Stimulated activated memory B cell treated with anti-CD40 and anti-IgM and Interleukin-4, amounts not matched to agents 10 μg/mL and 1 μg/mL and 100 μg/mL, for 72 hours (primary cell): ENCODE measurements around the gene KATNAL1.
A peak's percentile ranks its signal among the peaks of the same experiment; 100 is the strongest.

Experiments
- ATAC-seq: fragments of 150-1000 bp; cut with Tn5 transposase; 2 replicates; pipeline ENCODE4 v1.10.0; 2021
- H3K27ac Mint-ChIP-seq: one replicate; pipeline ENCODE4 v1.8.0; 2022; ENCODE audit warnings: mild to moderate bottlenecking, mixed read lengths
- H3K27me3 Mint-ChIP-seq: one replicate; pipeline ENCODE4 v1.8.0; 2022; ENCODE audit warnings: mixed read lengths
- H3K36me3 Mint-ChIP-seq: one replicate; pipeline ENCODE4 v1.8.0; 2022; ENCODE audit warnings: mixed read lengths
- H3K4me1 Mint-ChIP-seq: one replicate; pipeline ENCODE4 v1.8.0; 2022; ENCODE audit warnings: mixed read lengths
- H3K4me3 Mint-ChIP-seq: one replicate; pipeline ENCODE4 v1.8.0; 2022; ENCODE audit warnings: mild to moderate bottlenecking, moderate library complexity, mixed read lengths
- H3K9me3 Mint-ChIP-seq: one replicate; pipeline ENCODE4 v1.8.0; 2022; ENCODE audit warnings: mixed read lengths

The KATNAL1 gene

DNA sequence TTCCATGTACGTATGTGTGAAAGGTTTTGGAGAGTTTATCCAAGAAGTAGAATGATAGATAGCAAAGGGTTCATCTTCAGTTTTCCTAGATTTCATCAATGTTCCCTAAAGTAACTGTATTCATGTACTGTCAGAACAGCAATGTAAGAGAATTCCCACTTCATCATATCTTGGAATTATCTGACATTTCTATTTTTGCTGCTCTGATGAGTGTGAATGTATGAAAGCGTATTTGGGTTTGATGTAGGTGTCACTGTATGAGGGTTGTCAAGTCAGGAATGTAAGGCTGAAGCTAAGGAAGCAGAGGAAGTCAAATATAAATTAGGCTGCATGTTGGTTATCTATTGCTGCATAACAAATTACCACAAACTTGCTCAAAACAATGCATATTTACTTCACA is 7.2 kb upstream of the KATNAL1 start:
- Mint-ChIP-seq H3K4me1 (peaks cover 16% of the 10 kb centered on the region), H3K27ac (no peak overlapping the region), H3K36me3 (no peaks in the 10 kb centered on the region), H3K9me3 (no peaks in the 10 kb centered on the region), H3K27me3 (no peaks in the 10 kb centered on the region), H3K4me3 (no peak overlapping the region)
- ATAC-seq, result no peak

DNA sequence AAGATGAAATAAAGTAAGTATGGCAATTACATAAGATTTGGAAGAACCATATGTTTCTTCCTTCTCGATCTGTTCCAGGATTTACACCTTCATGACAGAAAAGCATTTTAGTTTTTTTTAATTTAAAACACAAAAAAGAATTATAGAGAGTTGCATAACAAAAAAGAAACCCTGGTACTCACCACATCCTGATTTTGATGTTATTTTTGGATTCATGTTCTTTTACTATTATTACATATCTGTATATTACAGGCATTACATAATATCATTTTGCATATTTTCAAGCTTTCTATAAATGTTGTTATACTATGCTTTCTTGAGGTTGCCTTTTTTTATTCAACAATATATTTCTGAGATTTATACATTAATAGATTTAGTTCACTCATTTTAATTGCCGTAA is 6.7 kb upstream of the KATNAL1 start:
- Mint-ChIP-seq H3K27ac (no peak overlapping the region), H3K4me1 (peaks cover 21% of the 10 kb centered on the region), H3K36me3 (no peaks in the 10 kb centered on the region), H3K9me3 (no peaks in the 10 kb centered on the region), H3K27me3 (no peaks in the 10 kb centered on the region), H3K4me3 (no peak overlapping the region)
- no peak for ATAC-seq

- no peaks in the 10 kb centered on the region for H3K9me3 Mint-ChIP-seq
- H3K4me3 Mint-ChIP-seq, result no peak overlapping the region
- H3K27ac Mint-ChIP-seq, result no peak overlapping the region
- H3K36me3 Mint-ChIP-seq, result no peaks in the 10 kb centered on the region
- peaks cover 28% of the 10 kb centered on the region for H3K4me1 Mint-ChIP-seq
- ATAC-seq, result peak; percentile 77
- H3K27me3 Mint-ChIP-seq, result no peaks in the 10 kb centered on the region
Observed at GRCh38 chr13:30313311-30313710, 6.0 kb upstream of the KATNAL1 start.

DNA sequence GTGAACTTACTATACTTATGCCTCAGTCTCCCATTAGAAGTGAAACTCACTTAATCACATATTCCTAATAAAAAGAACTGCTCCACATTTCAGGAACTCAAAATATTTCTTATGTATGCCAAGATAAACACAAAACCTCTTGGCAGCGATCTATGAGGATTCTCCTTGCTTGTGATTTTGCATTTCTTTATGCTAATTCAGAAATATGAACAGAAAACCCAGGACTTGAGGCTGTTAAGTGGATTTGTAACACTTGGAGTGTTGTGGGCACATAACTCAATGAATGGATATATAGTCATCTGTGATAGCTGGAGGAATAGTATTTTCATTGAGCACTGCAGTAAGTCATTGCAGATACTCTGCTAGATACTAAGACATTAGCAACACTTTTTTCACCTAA is 5.6 kb upstream of the KATNAL1 start:
- ATAC-seq, result no peak
- no peaks in the 10 kb centered on the region for H3K9me3 Mint-ChIP-seq
- no peak overlapping the region for H3K27ac Mint-ChIP-seq
- no peaks in the 10 kb centered on the region for H3K27me3 Mint-ChIP-seq
- peaks cover 30% of the 10 kb centered on the region for H3K4me1 Mint-ChIP-seq
- no peak overlapping the region for H3K4me3 Mint-ChIP-seq
- no peaks in the 10 kb centered on the region for H3K36me3 Mint-ChIP-seq

DNA sequence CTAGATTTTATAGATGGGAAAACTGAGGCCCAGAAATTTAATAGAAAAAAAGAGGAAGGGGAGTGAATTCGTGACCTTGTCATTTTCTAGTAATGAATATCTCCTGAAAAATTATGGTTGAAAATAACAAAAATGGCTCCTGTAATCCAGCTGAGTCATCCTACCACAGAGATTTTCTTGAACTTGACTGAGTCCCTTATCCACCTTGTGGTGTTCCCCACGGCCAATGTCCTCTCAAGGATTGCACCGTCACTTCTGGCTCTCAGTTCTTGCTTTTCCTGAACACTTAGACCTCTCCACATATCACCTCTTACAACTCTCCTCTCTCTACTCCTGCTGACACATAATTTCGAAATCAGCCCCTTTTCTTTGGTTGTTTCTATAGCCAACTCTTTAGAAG is 1.2 kb upstream of the KATNAL1 start:
- Mint-ChIP-seq H3K27ac (peak overlapping the region; percentile 40), H3K4me3 (peak overlapping the region; percentile 18), H3K9me3 (no peaks in the 10 kb centered on the region), H3K4me1 (peaks cover 41% of the 10 kb centered on the region), H3K36me3 (no peaks in the 10 kb centered on the region), H3K27me3 (no peaks in the 10 kb centered on the region)
- ATAC-seq, result no peak

DNA sequence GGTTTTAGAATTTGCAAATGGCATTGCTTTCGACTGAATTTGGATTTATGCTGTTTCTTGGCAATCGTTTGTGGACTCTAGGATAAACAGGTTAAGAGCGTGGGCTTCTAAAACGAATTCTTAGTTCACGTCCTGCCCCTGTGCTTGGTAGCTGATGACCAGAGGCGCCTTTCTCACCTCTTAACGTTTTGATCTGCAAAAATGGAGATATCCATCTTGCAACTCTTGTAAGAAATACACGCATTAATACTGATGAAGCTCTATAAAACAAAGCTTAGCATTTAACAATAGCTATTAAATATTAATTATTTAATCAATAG is 580 bp upstream of the KATNAL1 start:
- Mint-ChIP-seq H3K36me3 (no peaks in the 10 kb centered on the region), H3K4me1 (peaks cover 47% of the 10 kb centered on the region), H3K27ac (peak overlapping the region; percentile 91), H3K4me3 (peak overlapping the region; percentile 86), H3K9me3 (no peaks in the 10 kb centered on the region), H3K27me3 (no peaks in the 10 kb centered on the region)
- ATAC-seq, result no peak

GRCh38 chr13:30306762-30307193 is 573 bp downstream of the KATNAL1 start:
- ATAC-seq, result peak; percentile 95
- Mint-ChIP-seq H3K4me1 (peaks cover 58% of the 10 kb centered on the region), H3K36me3 (no peaks in the 10 kb centered on the region)

DNA sequence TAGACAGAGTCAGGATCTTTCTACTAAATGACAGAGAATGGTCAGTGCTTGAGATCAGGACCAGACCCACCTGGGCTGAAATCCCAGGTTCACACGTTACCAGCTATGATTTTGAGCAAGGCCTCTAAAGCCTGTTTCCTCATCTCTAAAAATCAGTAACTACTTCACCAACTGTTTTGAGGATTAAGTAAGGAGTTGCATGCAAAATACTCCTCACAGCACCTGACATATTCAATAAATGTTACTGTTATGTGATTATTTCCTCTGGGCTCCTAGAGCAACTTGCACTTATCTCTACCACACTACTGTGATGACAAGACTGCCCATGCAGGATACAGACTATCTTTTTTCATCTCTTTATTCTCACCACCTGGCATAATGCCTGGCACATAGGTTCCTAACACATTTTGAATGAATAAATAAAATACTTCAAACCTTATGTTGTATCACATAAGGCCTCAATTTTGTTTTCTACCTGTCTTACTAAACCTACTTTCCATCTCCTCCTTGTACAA is 1.8 kb downstream of the KATNAL1 start:
- ATAC-seq, result no peak
- peak overlapping the region; percentile 27 for H3K4me3 Mint-ChIP-seq
- no peaks in the 10 kb centered on the region for H3K9me3 Mint-ChIP-seq
- peak overlapping the region; percentile 6 for H3K27ac Mint-ChIP-seq
- H3K36me3 Mint-ChIP-seq, result no peaks in the 10 kb centered on the region
- peaks cover 59% of the 10 kb centered on the region for H3K4me1 Mint-ChIP-seq
- no peaks in the 10 kb centered on the region for H3K27me3 Mint-ChIP-seq

More at GRCh38 chr13:30306762-30307193, 573 bp downstream of the KATNAL1 start:
- Mint-ChIP-seq H3K9me3 (no peaks in the 10 kb centered on the region), H3K4me3 (peak overlapping the region; percentile 86), H3K27ac (peak overlapping the region; percentile 91), H3K27me3 (no peaks in the 10 kb centered on the region)

- H3K4me1 Mint-ChIP-seq, result peaks cover 50% of the 10 kb centered on the region
- peaks cover 6% of the 10 kb centered on the region for H3K36me3 Mint-ChIP-seq
- no peaks in the 10 kb centered on the region for H3K27me3 Mint-ChIP-seq
- ATAC-seq, result no peak
- peak overlapping the region; percentile 6 for H3K27ac Mint-ChIP-seq
- H3K9me3 Mint-ChIP-seq, result peaks cover 3% of the 10 kb centered on the region
- H3K4me3 Mint-ChIP-seq, result no peak overlapping the region
Observed at GRCh38 chr13:30303269-30303668, 4.1 kb downstream of the KATNAL1 start.

GRCh38 chr13:30301827-30302226 is 5.5 kb downstream of the KATNAL1 start:
- H3K27me3 Mint-ChIP-seq, result no peaks in the 10 kb centered on the region
- ATAC-seq, result no peak
- H3K36me3 Mint-ChIP-seq, result peaks cover 7% of the 10 kb centered on the region
- H3K9me3 Mint-ChIP-seq, result peaks cover 3% of the 10 kb centered on the region
- peaks cover 49% of the 10 kb centered on the region for H3K4me1 Mint-ChIP-seq
- no peak overlapping the region for H3K4me3 Mint-ChIP-seq
- H3K27ac Mint-ChIP-seq, result no peak overlapping the region

DNA sequence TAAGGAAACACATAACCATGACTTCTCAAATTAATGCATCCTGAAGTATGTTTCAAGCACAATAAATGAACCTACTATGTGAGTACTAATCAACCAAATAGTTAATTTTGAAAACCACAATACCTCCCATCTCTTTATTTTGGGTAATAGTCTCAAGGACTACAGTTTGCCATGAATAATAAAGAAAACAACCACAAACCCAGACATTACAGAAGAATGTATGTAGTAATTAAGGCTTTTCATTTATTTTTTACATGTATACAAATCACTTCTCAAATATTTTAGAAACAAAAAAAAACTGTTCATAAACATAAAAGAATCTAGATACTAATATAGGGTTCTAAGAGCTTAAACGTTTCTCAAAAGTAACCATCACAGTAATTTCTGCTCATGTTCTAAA is 6.8 kb downstream of the KATNAL1 start:
- Mint-ChIP-seq H3K27me3 (no peaks in the 10 kb centered on the region), H3K4me3 (no peak overlapping the region), H3K4me1 (peaks cover 46% of the 10 kb centered on the region), H3K36me3 (peaks cover 7% of the 10 kb centered on the region), H3K9me3 (peaks cover 3% of the 10 kb centered on the region), H3K27ac (no peak overlapping the region)
- no peak for ATAC-seq

GRCh38 chr13:30299786-30300185 is 7.6 kb downstream of the KATNAL1 start:
- Mint-ChIP-seq H3K4me1 (peaks cover 38% of the 10 kb centered on the region), H3K9me3 (peaks cover 3% of the 10 kb centered on the region), H3K27me3 (no peaks in the 10 kb centered on the region), H3K4me3 (no peak overlapping the region), H3K27ac (no peak overlapping the region), H3K36me3 (peaks cover 7% of the 10 kb centered on the region)
- ATAC-seq, result no peak

DNA sequence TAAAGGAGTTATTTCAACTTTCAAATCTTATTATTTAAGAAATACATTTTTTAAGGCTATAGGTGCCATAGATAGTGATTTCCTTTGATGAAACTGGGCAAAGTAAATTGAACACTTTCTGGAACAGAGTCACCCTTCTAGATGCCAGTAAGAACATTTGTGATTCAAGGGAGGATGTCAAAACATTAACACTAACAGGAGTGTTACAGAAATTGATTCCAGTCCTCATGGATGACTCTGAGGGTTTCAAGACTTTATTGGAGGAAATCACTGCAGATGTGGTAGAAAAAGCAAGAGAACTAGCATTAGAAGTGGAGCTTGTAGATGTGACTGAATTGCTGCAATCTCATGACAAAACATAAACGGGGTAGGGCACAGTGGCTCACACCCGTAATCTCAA is 12.2 kb downstream of the KATNAL1 start:
- ATAC-seq, result no peak
- H3K9me3 Mint-ChIP-seq, result peaks cover 3% of the 10 kb centered on the region
- H3K27me3 Mint-ChIP-seq, result no peaks in the 10 kb centered on the region
- H3K4me1 Mint-ChIP-seq, result peaks cover 37% of the 10 kb centered on the region
- peaks cover 12% of the 10 kb centered on the region for H3K36me3 Mint-ChIP-seq
- no peak overlapping the region for H3K4me3 Mint-ChIP-seq
- no peak overlapping the region for H3K27ac Mint-ChIP-seq

DNA sequence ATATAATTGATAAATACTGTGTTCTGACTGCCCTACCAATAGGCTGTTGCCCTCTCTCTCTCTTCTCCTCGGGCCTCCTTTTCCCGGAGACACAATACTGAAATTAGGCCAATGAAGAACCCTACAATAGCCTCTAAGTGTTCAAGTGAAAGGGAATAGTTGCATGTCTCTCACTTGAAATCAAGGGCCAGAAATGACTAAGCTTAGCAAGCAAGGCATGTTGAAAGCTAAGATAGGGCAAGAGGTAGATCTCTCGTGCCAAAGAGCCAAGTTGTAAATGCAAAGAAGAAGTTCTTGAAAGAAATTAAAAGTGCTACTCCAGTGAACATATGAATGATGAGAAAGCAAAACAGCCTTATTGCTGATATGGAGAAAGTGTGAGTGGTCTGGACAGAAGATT is 13.3 kb downstream of the KATNAL1 start:
- H3K4me1 Mint-ChIP-seq, result peaks cover 37% of the 10 kb centered on the region
- ATAC-seq, result no peak
- H3K9me3 Mint-ChIP-seq, result peaks cover 3% of the 10 kb centered on the region
- peaks cover 12% of the 10 kb centered on the region for H3K36me3 Mint-ChIP-seq
- H3K27ac Mint-ChIP-seq, result no peak overlapping the region
- no peak overlapping the region for H3K4me3 Mint-ChIP-seq
- no peaks in the 10 kb centered on the region for H3K27me3 Mint-ChIP-seq

- peaks cover 5% of the 10 kb centered on the region for H3K36me3 Mint-ChIP-seq
- H3K27me3 Mint-ChIP-seq, result no peaks in the 10 kb centered on the region
- ATAC-seq, result no peak
- H3K4me1 Mint-ChIP-seq, result peaks cover 29% of the 10 kb centered on the region
- H3K4me3 Mint-ChIP-seq, result no peak overlapping the region
- H3K27ac Mint-ChIP-seq, result no peak overlapping the region
- H3K9me3 Mint-ChIP-seq, result no peaks in the 10 kb centered on the region
Observed at GRCh38 chr13:30292325-30292724, 15.0 kb downstream of the KATNAL1 start.

GRCh38 chr13:30290812-30291436 is 16.4 kb downstream of the KATNAL1 start:
- Mint-ChIP-seq H3K4me3 (no peak overlapping the region), H3K27me3 (no peaks in the 10 kb centered on the region), H3K27ac (no peak overlapping the region), H3K36me3 (peaks cover 6% of the 10 kb centered on the region), H3K9me3 (peaks cover under 1% of the 10 kb centered on the region), H3K4me1 (peaks cover 29% of the 10 kb centered on the region)
- ATAC-seq, result no peak
